Spleen (tissue), 7 donors: ENCODE measurements around the gene LRRC37A2.
"Not testable (repeated sequence)": the region's sequence is repeated elsewhere in the genome, so short reads cannot be mapped to it uniquely, and the experiment has no call there.

Experiments
- POLR2A ChIP-seq, 3 donors: fragments of 450-650 bp; IDR thresholded peaks; one replicate each; pipeline ENCODE4 v1.5.1; 2017; ENCODE audit warnings: antibody characterized with exemption in 3 of 3, mild to moderate bottlenecking in 1 of 3
- TF ChIP-seq, protein P1 (sequence below), 11 experiments: fragments of 200-600 bp in 7 of 11; fragments of 450-650 bp in 4 of 11; sonication (generic) in 4 of 11; IDR thresholded peaks in 8 of 11; conservative IDR thresholded peaks in 3 of 11; 1 replicate in 7 of 11; 2 replicates in 4 of 11; pipeline versions ENCODE4 v1.4.0 to v1.8.0; 2016 to 2021; ENCODE audit warnings: antibody characterized with exemption in 11 of 11, inconsistent platforms in 4 of 11, mild to moderate bottlenecking in 1 of 11
- donor health status: DM: no; HTN: no; CAD: no; lungs with moderate emphysema.
- donor health status: DM: no; HTN: no; CAD: no.
- donor health status: DM: no; HTN: no; CAD: no.

DNA sequence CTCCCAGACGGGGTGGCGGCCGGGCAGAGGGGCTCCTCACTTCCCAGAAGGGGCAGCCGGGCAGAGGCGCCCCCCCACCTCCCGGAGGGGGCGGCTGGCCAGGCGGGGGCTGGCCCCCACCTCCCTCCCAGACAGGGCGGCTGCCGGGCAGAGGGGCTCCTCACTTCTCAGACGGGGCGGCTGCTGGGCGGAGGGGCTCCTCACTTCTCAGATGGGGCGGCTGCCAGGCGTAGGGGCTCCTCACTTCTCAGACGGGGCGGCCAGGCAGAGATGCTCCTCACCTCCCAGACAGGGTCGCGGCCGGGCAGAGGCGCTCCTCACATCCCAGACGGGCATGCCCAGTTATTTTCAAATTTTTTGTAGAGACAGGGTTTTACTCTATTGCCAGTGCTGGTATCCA lies 22.4 kb downstream of the LRRC37A2 start:
- TF ChIP-seq, protein P1, sequence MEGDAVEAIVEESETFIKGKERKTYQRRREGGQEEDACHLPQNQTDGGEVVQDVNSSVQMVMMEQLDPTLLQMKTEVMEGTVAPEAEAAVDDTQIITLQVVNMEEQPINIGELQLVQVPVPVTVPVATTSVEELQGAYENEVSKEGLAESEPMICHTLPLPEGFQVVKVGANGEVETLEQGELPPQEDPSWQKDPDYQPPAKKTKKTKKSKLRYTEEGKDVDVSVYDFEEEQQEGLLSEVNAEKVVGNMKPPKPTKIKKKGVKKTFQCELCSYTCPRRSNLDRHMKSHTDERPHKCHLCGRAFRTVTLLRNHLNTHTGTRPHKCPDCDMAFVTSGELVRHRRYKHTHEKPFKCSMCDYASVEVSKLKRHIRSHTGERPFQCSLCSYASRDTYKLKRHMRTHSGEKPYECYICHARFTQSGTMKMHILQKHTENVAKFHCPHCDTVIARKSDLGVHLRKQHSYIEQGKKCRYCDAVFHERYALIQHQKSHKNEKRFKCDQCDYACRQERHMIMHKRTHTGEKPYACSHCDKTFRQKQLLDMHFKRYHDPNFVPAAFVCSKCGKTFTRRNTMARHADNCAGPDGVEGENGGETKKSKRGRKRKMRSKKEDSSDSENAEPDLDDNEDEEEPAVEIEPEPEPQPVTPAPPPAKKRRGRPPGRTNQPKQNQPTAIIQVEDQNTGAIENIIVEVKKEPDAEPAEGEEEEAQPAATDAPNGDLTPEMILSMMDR (IDR thresholded peaks at IDR 0.05 in 8 of 11, conservative IDR thresholded peaks at IDR 0.05 in 3 of 11): not testable (repeated sequence)
- TF ChIP-seq POLR2A (IDR thresholded peaks at IDR 0.05): not testable (repeated sequence)
